Measurements from ENCODE around the gene LSM8.

GRCh38 chr7:118222591-118222990 is 38.6 kb downstream of the LSM8 start:
- TF ChIP-seq HCFC1 (IDR thresholded peaks at IDR 0.05; ENCODE audit: low read length) (no peak), CTCF (IDR thresholded peaks at IDR 0.05 in 2 of 3, conservative IDR thresholded peaks at IDR 0.05 in 1 of 3; ENCODE audit: control insufficient read depth in 2 of 3, extremely low read depth in 1 of 3, insufficient read depth in 1 of 3, low read depth in 3 of 3, low read length in 3 of 3) (no peak), MAX (IDR thresholded peaks at IDR 0.05; ENCODE audit: low read depth, low read length) (no peak), USF2 (IDR thresholded peaks at IDR 0.05; ENCODE audit: borderline replicate concordance, low read depth, low read length) (no peak), POU2F2 (IDR thresholded peaks at IDR 0.05; ENCODE audit: borderline replicate concordance, low read depth, low read length) (no peak), GABPA (IDR thresholded peaks at IDR 0.05; ENCODE audit: low read depth) (no peak)
